Prostate gland (tissue), 2 donors: ENCODE measurements around the gene NEK10.

Source experiments
- POLR2A ChIP-seq: fragments of 450-650 bp; IDR thresholded peaks from one replicate; pipeline ENCODE4 v1.6.1; 2016; ENCODE audit warnings: antibody characterized with exemption, mild to moderate bottlenecking
- POLR2AphosphoS5 ChIP-seq: sonication (generic); formaldehyde crosslinking; IDR thresholded peaks from one replicate; pipeline ENCODE4 v1.6.1; 2017; ENCODE audit warnings: antibody characterized with exemption
- TF ChIP-seq, protein P1 (sequence below), 4 experiments: fragments of 200-600 bp in 2 of 4; fragments of 450-650 bp in 2 of 4; sonication (generic) in 2 of 4; IDR thresholded peaks; 1 replicate in 3 of 4; 2 replicates in 1 of 4; pipeline ENCODE4 v1.5.1; 2016 to 2019; ENCODE audit warnings: antibody characterized with exemption in 4 of 4, mild to moderate bottlenecking in 2 of 4, moderate library complexity in 2 of 4

DNA sequence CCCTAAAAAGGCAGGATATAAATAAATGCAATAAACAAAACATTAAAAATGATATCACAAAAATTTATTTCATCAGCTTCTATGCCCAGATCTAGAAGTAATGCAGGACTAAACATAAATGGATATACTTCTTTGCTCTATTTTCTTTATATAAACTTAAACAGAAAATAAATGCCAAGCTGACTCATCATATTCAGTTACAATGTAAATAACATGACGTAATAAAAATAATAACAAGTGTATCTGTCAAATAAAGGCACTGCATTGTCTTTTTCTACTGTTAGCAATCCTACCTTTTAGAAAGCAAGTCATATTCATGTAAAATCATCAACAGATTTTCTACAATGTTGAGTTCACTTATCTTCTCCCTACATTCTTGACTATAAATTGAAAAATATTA, 61.6 kb downstream of the NEK10 start:
- TF ChIP-seq, protein P1, sequence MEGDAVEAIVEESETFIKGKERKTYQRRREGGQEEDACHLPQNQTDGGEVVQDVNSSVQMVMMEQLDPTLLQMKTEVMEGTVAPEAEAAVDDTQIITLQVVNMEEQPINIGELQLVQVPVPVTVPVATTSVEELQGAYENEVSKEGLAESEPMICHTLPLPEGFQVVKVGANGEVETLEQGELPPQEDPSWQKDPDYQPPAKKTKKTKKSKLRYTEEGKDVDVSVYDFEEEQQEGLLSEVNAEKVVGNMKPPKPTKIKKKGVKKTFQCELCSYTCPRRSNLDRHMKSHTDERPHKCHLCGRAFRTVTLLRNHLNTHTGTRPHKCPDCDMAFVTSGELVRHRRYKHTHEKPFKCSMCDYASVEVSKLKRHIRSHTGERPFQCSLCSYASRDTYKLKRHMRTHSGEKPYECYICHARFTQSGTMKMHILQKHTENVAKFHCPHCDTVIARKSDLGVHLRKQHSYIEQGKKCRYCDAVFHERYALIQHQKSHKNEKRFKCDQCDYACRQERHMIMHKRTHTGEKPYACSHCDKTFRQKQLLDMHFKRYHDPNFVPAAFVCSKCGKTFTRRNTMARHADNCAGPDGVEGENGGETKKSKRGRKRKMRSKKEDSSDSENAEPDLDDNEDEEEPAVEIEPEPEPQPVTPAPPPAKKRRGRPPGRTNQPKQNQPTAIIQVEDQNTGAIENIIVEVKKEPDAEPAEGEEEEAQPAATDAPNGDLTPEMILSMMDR (IDR thresholded peaks at IDR 0.05), result no peak
- TF ChIP-seq POLR2AphosphoS5 (no peak), POLR2A (no peak)
